ENCODE data around the gene HPSE2. TPM values are rescaled to one million over a fixed set of nuclear protein-coding genes. Genes with fewer than 3 reads are reported as not detected.

Gene HPSE2
- total RNA-seq, 1 experiment from 2014 or later: 0.20 TPM

- Histone ChIP-seq H3K23me2 (ENCODE audit: insufficient read length, low read depth, low read length, poor library complexity, severe bottlenecking) (no peaks in the 10 kb centered on the region), H2BK5ac (ENCODE audit: insufficient read length, low read length) (no peak overlapping the region), H2BK120ac (ENCODE audit: low read depth, low read length, poor library complexity, severe bottlenecking) (no peak overlapping the region), H4K5ac (ENCODE audit: insufficient read length, low read depth, low read length) (no peak overlapping the region), H4K91ac (ENCODE audit: insufficient read length, low read depth, low read length) (no peak overlapping the region), H2BK12ac (ENCODE audit: insufficient read length, low read depth, low read length) (no peak overlapping the region), H2AK5ac (ENCODE audit: insufficient read length, low read length) (no peak overlapping the region), H2AFZ (ENCODE audit: low read length) (no peak overlapping the region), H3K4ac (ENCODE audit: low read depth, low read length) (no peak overlapping the region), H3K79me2 (ENCODE audit: insufficient read depth, low read length) (no peaks in the 10 kb centered on the region), H4K20me1 (ENCODE audit: control insufficient read depth, insufficient read depth, insufficient read length) (no peaks in the 10 kb centered on the region), H3K4me2 (ENCODE audit: insufficient read depth, insufficient read length, low read length) (no peak overlapping the region), H3K14ac (ENCODE audit: insufficient read depth, low read length) (no peak overlapping the region), H4K8ac (replicated peaks; ENCODE audit: insufficient read length, low read depth, low read length) (no peak overlapping the region), H3T11ph (ENCODE audit: low read length) (no peak overlapping the region), H3K9me3 (ENCODE audit: control insufficient read depth, low read depth, low read length) (peaks cover 11% of the 10 kb centered on the region), H3K56ac (ENCODE audit: insufficient read length, low read depth, low read length) (no peak overlapping the region), H2BK15ac (ENCODE audit: low read depth, low read length) (no peak overlapping the region), H3K18ac (ENCODE audit: insufficient read length, low read depth, low read length) (no peak overlapping the region), H3K4me1 (ENCODE audit: insufficient read depth, low read length) (no peaks in the 10 kb centered on the region), H3K27ac (ENCODE audit: insufficient read length, low read depth, low read length) (no peak overlapping the region), H3K27me3 (ENCODE audit: insufficient read depth, low read length) (no peaks in the 10 kb centered on the region), H3K79me1 (ENCODE audit: insufficient read depth, low read depth, low read length, poor library complexity, severe bottlenecking) (no peaks in the 10 kb centered on the region), H3K9ac (ENCODE audit: extremely low read depth, insufficient read length, low read length) (no peak overlapping the region), H2BK20ac (ENCODE audit: low read depth, low read length, poor library complexity, severe bottlenecking) (no peak overlapping the region), H3K23ac (ENCODE audit: insufficient read length, low read depth, low read length) (no peak overlapping the region)
- TF ChIP-seq CTCF (conservative IDR thresholded peaks at IDR 0.05): no peak
- H3K4me1 Mint-ChIP-seq: peaks cover 0 to 5% of the 10 kb centered on the region in 2 experiments; a peak in 2 of 4 replicates
- H3K4me3 Mint-ChIP-seq: no peak overlapping the region
- H3K36me3 Mint-ChIP-seq (ENCODE audit: insufficient read depth in 1 of 3, low read depth in 3 of 3): peaks cover 2 to 14% (median 3%) of the 10 kb centered on the region in 3 experiments; a peak in 4 of 7 replicates
- no peaks in the 10 kb centered on the region for H3K27me3 Mint-ChIP-seq (ENCODE audit: low read depth)
- no peak overlapping the region for H3K27ac Mint-ChIP-seq
- DNase-seq: no peak
- peaks cover 24 to 25% of the 10 kb centered on the region in 2 experiments for H3K9me3 Mint-ChIP-seq
Observed at GRCh38 chr10:99119258-99119748, 116.3 kb downstream of the HPSE2 start.
